Measurements from ENCODE around the gene MICALL2.

DNA sequence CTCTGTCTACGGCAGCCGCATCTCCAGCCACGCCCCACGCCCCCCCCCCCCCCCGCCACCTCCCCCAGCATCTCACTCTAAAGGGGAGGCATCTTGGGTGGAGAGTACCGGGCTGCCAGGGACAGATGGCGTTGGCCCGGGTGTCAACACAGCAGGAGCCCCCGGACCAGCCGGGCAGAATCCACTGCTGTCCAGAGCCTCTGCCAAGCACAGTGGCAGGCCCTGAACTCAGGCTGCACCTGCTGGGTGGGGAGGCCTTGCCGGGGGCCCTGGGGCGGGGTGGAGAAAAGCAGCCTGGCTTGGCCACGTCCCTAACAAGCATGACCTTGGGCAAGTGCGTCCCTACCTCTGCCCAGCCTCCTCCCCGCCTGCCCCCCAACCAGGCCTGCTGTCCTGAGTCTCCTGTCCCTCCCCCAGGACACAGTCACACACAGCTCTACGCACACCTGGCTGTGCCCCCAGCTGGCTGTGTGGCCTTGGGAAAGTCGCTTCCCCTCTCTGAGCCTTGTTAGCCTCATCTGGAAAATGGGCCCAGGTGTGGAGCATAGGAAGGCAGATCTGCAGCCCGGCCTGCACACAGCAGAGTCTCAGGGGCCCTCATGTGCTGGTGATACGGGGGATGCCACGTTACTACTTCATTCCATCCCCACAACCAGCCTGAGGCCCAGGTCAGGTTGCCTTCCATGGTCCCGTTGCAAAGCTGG lies 45.2 kb downstream of the MICALL2 start:
- TF ChIP-seq, protein P1, sequence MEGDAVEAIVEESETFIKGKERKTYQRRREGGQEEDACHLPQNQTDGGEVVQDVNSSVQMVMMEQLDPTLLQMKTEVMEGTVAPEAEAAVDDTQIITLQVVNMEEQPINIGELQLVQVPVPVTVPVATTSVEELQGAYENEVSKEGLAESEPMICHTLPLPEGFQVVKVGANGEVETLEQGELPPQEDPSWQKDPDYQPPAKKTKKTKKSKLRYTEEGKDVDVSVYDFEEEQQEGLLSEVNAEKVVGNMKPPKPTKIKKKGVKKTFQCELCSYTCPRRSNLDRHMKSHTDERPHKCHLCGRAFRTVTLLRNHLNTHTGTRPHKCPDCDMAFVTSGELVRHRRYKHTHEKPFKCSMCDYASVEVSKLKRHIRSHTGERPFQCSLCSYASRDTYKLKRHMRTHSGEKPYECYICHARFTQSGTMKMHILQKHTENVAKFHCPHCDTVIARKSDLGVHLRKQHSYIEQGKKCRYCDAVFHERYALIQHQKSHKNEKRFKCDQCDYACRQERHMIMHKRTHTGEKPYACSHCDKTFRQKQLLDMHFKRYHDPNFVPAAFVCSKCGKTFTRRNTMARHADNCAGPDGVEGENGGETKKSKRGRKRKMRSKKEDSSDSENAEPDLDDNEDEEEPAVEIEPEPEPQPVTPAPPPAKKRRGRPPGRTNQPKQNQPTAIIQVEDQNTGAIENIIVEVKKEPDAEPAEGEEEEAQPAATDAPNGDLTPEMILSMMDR (IDR thresholded peaks at IDR 0.05) = no peak
- TF ChIP-seq POLR2A (IDR thresholded peaks at IDR 0.05) = no peak

Data from uterus (tissue), 2 donors.